Measurements from ENCODE around the gene KCNH8.
"Not testable (repeated sequence)": the region's sequence is repeated elsewhere in the genome, so short reads cannot be mapped to it uniquely, and the experiment has no call there.

The KCNH8 gene

DNA sequence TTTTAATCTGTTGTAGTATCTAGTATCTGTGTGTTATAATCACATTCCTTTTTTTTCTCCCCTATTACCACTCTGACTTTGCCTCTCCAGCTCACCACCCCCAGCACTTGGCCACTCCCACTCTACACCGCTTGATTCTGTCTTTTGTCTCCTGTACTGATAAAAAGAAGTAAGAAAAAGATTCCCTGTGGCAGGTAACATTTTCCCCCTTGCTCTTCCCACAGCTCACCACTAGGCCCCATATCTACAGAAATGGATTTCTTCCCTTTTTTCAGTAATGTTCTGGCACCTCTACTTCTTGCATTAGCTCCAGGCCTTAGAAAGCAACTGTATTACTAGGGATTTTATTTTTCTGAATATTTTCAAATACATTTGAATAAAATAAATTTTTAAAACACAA lies 25.6 kb downstream of the KCNH8 start:
- DNase-seq (ENCODE audit: low read depth) = no peak

DNA sequence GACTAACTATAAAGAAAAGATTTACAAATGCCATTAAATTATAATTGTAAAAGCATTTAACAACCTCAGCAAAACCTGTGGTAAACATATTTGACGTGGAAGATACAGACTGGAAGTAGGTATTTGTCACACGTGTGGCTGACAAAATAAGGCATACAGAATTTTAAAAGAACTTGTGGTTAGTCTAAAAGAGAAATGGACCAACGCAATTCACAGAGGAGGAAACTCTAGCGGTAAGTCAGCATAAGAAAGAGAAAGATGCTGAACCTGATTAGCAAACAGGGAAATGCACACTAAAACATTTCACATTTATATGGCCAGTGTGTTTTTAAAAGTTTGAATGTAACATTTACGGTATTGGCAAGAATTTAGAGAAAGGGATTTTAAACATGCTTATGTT lies 35.3 kb downstream of the KCNH8 start:
- DNase-seq (ENCODE audit: low read depth) = no peak

DNA sequence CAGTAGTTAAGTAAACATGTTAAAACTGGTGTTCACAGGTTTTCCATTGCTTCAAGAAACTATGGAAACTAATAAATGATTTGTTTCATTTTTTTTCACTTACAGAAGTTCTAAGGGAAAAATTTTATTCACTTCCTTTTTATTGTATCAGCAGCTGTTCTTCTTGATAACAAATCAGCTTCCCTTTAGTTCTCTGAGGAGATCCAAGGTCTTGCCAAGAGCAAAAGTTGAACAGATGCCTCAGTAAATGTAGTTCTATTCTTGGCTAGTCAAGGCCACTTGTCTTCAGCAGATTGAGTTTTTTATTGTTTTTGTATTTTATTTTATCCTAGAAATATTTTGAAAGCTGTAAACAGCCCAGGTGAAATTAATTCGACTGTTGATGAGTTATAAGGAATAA lies 41.8 kb downstream of the KCNH8 start:
- DNase-seq (ENCODE audit: low read depth) = no peak

DNA sequence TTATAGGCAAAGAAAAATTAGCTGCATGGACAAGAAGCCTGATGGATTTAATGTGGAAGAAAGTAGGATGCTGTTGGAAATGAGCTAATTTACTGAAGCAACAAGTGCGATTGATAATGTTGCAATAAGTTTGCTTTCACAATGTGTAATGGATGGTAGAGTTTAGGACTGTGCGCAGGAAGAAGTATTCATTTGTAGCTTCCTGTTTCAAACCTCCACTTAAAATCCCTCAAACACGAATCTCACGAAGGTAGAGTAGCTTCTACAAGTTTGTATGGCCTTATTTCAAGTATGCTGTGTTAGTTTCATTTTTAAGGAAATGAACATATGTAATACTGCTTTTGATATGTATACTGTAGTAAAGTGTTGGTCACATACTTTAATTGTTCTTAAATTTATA lies 42.3 kb downstream of the KCNH8 start:
- DNase-seq (ENCODE audit: low read depth) = no peak

DNA sequence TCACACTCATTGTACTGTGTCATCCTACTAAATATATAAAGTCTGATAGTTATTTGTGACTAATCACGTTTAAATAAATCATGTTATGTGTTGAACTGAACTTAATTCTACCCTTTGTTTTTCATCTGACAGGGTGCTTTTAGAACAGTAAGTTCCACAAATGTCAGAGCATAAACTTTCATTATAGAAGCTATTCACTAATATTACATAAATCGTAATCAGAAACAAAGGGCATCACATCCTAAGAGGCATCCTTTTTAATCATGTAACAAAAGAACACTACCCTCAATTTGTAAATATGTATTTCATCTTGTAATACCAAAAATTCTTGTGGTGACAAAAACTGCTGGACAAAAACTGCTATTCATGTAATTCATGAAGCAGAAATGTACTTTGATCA lies 50.8 kb downstream of the KCNH8 start:
- DNase-seq (ENCODE audit: low read depth) = no peak

DNA sequence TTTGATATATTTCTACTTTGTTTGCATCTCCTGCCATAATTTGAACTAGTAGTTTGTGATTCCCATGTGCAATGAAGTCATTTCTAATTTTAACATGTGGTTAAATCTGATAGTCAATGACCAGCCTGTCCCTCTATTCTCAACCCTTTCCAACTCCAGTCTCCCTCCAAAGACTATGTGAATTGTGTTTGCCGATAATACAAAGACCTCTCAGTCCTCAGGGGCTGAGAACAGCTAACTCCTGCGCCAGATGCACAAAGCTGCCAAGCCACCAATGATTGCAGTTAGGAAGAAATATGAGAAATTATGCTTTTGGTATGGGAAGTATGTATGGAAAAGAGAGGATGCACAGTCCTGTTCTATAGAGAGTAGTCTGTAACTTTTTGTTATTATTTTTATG lies 54.0 kb downstream of the KCNH8 start:
- DNase-seq (ENCODE audit: low read depth) = no peak

DNA sequence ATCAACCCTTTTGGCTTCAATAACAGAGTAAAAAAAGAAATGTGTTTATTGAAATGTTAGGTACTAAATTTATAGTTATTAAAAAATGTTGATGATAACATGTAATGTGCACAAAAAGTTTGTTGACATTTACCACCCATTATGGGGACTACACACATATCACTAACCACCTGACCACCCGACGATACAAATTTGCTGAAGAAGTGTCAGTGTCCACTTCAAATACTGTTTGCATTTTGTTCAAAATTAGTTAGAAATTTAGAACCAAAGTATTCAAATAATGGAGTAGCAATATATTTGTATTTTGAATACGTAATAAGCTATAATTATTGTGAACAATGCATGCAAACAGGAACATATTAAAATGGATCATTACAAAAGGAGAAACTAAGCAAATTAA lies 54.4 kb downstream of the KCNH8 start:
- DNase-seq (ENCODE audit: low read depth) = no peak

DNA sequence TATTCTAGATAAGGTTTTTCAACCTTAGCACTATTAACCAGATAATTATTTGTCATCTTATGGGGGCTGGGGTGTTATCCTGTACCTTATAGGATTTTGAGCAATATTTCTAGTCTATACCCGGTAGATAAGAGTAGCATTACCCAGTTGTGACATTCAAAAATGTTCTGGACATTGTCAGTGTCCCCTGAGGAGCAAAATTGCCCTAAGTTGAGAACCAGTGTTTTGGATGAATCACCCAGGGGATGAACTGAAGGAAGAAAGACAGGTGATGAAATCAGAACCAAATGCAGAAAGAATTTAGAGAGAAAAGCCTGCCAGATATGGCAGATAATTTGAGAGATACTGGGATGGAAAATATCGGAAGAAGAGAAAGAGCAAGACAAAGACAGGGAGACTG lies 58.2 kb downstream of the KCNH8 start:
- no peak for DNase-seq (ENCODE audit: low read depth)

DNA sequence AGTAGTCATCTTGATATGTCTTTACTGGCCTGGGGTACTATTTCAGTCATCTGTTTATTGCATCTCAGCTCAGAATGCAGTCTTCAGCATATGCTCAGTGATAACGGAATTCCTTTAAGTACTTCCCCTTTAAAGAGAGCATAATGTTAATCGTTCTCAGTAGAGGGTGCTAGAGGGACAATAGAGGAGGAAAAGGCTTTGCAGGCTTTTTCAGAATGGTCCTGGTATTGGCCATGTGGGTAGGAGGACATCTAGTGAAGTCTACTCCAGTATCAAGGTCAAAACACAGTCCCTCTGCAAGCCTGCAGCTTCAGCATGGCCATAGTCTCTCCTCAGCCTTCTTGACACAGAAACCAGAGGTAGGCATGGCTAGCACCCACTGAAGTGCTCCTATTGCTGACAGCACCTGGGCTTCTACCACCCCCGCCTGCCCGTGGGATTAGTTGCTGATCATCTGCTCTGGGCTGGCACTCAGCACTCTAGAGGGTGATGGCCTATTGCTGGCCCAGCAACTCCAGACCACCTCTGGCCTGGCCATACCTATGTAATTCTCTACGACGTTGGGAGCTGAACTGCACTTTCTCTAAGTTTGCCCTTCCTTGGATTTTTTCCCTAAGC lies 65.4 kb downstream of the KCNH8 start:
- DNase-seq (ENCODE audit: low read depth) = no peak

DNA sequence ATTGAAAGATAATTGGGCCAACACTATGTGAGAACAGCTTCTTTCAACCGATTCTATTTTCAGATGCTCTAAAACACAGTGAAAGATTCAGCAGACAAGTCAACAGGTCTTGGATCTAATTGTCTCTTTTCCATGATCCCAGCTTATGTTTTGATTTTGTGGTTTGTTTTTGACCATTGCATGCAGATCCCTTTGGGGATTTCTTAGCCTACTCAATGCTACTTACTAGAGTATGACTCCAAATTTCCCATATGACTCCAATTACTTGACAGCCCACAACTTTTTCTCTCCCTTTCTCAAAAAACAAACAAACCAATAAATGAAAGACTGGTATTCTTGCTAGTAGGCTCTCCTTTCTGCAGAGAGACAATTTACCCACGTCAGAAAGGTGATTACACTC lies 67.1 kb downstream of the KCNH8 start:
- DNase-seq (ENCODE audit: low read depth) = no peak

DNA sequence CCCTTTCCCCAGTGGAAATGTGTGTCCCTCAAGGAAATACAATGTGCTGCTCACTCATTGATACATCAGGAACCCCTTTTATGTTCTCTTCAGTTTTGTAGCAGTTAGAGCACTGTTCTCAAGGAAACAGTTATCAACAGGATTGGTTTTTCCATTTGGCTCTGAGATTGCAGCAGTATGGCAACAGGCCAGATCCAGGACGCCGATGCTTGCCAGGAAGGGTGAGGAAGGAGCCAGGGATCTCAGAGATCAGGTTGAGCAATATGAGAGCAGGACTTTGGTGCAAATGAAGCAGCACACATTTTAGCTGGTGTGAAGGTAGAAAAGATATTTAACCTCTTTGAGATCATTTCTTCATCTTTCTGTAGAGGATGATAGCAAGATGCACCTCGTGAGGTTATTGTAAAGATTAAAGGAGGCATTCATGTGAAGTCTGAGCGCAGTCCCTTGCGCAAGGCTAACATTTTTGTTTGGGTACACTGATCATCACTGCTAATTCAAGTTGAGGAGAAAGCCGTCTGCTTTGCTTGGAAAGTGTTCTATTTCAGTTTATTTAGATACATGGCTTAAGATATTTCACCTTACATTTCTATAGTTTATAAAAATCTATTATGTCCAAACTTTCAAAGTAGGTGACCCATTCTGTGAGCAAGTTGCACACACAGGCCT lies 68.5 kb downstream of the KCNH8 start:
- DNase-seq (ENCODE audit: low read depth) = no peak

DNA sequence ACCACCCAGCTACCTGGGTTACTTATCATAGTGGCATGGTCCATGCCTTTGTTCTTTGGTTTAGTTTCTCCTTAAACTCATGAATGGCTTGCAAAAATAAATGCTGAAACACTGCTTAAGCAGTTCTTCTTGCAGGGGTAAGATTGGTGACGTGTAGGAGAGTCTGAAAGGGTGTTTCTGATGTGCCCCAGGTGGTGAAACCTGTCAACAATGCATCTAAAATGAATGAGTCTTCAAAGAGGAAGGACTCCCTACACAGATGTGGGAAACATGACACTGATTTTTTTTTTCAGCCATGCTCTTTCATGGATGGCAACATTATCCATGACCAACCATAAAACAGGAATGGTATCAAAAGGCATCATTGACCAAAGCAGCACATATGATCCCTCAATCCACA lies 72.0 kb downstream of the KCNH8 start:
- no peak for DNase-seq (ENCODE audit: low read depth)

DNA sequence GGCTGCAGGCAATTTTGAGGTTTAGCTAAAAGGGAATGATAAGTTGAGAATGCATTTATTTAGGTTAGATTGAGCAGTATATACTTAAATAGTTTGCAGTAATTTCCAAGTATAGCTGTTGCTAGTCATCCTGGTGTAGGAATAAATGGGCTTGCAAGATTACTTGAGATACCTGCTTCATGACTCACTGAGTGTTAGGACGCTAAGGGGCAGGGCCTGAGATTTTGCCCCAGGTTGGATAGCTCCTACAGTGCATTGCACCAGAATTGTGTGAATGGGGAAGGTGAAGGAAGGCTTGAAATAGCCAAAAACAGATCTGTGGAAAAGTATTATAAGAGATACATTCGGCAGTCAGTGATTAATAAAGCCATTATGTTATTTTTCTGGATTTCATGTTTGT lies 72.8 kb downstream of the KCNH8 start:
- DNase-seq (ENCODE audit: low read depth) = no peak

DNA sequence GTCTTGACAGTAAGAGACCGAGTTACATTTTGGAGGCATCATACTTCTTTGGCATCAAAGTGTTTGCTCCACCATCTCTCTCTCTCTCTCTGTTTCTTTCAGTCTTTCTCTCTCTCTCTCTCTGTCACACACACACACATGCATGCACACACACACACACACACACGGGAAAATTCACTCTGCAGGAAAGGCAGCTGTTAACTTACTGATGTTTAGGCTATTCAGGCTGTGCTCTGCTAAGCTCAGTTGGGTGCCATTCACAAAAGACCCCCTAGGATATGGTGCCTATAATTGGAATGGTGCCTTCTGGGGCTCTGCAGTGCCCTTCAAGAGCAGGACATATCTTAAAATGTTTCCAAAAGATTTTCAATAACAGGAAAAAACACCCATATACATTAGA lies 78.2 kb downstream of the KCNH8 start:
- DNase-seq (ENCODE audit: low read depth) = no peak

DNA sequence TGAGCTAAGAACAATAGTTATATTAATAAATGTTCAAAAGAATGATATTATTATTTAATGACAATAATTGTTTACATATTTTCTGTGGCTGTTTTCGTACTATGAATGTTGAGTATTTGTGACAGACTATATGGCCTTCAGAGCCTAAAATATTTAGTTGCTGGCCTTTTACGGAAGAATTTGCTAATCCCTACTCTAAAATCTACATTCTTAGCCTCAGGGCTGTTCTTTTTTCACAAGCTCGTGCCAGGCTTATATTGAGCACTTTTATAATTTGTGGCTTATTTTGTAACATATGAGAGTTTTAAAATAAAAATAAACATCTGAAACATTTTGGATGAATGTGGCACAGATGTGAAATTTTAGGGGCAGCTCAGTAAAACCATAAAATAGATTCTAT lies 79.9 kb downstream of the KCNH8 start:
- DNase-seq (ENCODE audit: low read depth) = no peak

DNA sequence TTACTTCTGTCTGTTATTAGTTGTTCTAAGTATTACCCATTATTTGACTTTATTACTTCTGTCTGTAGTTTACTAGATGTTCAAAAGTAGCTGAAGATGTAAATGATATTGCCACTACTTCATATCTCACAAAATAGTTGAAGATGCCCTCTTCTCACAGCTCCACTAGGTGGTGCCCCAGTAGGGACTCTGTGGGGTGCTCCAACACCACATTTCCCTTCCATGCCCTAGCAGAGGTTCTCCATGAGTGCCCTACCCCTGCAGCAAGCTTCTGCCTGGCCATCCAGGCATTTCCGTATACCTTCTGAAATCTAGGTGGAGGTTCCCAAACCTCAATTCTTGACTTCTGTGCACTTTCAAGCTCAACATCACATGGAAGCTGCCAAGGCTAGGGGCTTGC lies 80.8 kb downstream of the KCNH8 start:
- DNase-seq (ENCODE audit: low read depth) = no peak

DNA sequence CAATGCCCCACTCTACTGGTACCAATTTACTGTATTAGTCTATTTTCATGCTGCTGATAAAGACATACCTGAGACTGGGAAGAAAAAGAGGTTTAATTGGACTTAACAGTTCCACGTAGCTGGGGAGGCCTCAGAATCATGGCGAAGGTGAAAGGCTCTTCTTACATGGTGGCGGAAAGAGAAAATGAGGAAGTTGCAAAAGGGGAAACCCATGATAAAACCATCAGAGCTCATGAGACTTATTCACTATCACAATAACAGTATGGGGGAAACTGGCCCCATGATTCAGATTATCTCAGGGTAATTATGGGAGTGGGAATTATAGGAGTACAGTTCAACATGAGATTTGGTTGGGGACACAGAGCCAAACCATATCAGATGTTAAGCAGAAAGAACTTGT lies 81.6 kb downstream of the KCNH8 start:
- not testable (repeated sequence) for DNase-seq (ENCODE audit: low read depth)

DNA sequence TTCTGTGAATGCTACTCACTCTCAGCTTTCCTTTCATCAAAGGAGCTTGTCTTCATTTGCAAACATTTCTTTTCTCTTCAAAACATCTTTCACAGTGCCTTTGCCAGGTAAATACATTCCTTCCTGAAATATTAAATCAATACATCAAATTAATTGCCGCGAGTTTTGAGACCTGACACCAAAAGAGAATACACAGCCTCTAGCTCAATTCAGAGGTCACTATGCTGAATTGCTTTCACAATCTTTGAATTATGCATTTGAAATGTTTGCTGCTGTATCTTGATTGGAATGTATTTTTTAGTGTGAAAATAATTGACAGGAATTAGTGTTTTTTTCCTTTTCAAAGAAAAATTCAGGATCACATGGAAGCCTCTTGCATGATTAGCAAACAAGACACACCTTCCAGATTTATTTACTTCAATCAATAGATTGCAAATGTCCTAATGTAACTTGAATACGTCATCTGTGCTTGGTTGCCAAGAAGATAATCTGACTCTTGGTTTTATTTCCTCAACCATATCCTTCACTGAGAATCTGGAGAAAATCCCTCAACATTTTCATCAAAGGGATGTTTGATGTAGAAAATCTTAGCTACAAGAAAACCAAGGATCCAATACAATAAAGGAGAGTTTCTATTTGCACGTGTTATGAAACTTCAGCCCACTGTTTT lies 83.6 kb downstream of the KCNH8 start:
- DNase-seq (ENCODE audit: low read depth) = no peak

DNA sequence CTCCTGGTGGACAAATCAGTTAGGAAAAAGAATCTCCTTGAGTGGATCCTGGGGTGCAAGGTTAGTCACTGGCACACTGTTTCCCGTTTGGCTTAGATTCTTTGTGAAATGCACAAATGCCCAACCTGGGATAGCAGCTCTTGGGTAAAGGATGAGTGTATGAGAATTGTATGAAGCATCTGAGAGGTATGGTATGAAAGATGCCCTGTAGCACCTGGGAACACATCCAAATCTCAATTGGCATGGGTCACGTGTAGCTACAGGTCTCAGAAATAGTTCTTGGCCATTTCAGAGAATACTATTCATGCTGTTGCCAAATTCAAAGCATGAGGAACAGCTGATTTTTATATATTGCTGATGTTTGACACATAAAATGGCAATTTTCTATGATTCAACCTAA lies 84.3 kb downstream of the KCNH8 start:
- no peak for DNase-seq (ENCODE audit: low read depth)

DNA sequence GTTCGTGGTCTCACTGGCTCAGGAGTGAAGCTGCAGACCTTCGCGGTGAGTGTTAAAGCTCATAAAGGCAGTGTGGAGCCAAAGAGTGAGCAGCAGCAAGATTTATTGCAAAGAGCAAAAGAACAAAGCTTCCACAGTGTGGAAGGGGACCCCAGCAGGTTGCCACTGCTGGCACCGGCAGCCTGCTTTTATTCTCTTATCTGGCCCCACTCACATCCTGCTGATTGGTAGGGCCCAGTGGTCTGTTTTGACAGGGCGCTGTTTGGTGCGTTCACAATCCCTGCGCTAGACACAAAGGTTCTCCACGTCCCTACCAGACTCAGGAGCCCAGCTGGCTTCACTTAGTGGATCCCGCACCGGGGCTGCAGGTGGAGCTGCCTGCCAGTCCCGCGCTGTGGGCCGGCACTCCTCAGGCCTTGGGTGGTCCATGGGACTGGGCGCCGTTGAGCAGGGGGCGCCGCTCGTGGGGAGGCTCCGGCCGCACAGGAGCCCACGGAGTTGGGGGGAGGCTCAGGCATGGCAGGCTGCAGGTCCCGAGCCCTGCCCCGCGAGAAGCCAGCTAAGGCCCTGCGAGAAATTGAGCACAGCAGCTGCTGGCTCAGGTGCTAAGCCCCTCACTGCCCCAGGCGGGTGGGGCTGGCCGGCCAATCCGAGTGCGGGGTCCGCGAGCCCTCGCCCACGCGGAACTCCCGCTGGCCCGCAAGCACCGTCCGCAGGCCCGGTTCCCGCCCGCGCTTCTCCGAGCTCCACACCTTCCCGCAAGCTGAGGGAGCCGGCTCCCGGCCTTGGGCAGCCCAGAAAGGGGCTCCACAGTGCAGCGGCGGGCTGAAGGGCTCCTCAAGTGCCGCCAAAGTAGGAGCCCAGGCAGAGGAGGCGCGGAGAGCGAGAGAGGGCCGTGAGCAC lies 85.8 kb downstream of the KCNH8 start:
- not testable (repeated sequence) for DNase-seq (ENCODE audit: low read depth)

DNA sequence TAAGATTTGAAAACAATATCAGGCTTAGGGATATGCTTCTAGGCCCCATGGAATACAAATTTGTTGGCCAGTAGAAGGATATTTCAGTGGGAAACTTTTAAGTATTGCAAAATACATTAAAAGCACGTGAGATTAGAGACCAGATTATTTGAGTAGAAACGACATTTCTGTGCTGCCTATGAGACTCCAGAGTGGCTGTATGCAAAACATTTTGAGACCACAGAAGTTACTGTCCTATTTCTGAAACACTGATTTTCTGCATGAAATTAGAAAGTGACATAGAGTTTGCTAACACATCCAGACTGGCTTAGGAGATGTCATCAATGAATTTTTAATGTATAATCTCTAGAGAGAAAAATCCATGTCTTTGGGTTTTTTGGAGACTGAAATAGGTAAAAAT lies 99.8 kb downstream of the KCNH8 start:
- DNase-seq (ENCODE audit: low read depth) = no peak

DNA sequence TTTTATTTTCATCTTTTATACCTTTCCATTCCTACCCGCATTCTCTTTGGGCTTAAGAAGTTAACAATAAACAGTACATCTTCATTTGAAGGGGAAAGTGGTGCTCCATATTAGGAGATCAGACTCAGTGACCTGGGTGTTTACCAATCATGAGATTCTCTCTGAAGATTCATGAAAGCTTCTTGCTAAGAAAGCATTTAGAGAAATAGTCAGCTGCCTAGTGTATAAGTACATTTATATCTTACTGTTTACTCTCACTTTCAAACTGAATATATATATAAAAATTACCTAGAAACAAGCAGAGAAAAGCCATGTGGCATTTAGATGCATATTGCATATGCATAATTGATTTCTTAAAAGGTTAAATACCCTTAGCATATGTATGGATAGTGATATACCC lies 100.5 kb downstream of the KCNH8 start:
- DNase-seq (ENCODE audit: low read depth) = no peak

Data from HS-27A (cell line).